ENCODE measurements around the gene BCL11B. TPM values are rescaled to one million over a fixed set of nuclear protein-coding genes. Genes with fewer than 3 reads are reported as not detected.

Gene BCL11B
- polyA plus RNA-seq, 4 donors: 0.45 to 5.1 (median 1.5) TPM

GRCh38 chr14:99225436-99226203 is 46.4 kb downstream of the BCL11B start:
- Histone ChIP-seq H3K4me3 (ENCODE audit: low read depth in 1 of 3, low read length in 3 of 3) (no peak overlapping the region), H3K27ac (ENCODE audit: low read depth in 1 of 3, low read length in 2 of 3) (no peak overlapping the region), H3K27me3 (ENCODE audit: control insufficient read depth in 3 of 3, insufficient read depth in 3 of 3, low read length in 3 of 3) (no peaks in the 10 kb centered on the region), H3K4me1 (ENCODE audit: control insufficient read depth in 3 of 3, insufficient read depth in 2 of 3, low read depth in 1 of 3, low read length in 2 of 3) (peaks cover 0 to 9% (median 0%) of the 10 kb centered on the region in 3 donors), H3K9me3 (ENCODE audit: control insufficient read depth in 2 of 2, insufficient read depth in 1 of 2, low read depth in 1 of 2, low read length in 1 of 2) (no peaks in the 10 kb centered on the region), H3K36me3 (ENCODE audit: control insufficient read depth in 3 of 3, insufficient read depth in 2 of 3, low read depth in 1 of 3, low read length in 3 of 3) (peaks cover 0 to 44% (median 2%) of the 10 kb centered on the region in 3 donors)
- 67 to 82% (median 80%) methylated on average over 13 of the region's 13 CpGs for WGBS, 3 donors
- DNase-seq (no peak), FAIRE-seq (no peak)

GRCh38 chr14:99224948-99225347 is 47.0 kb downstream of the BCL11B start:
- Histone ChIP-seq H3K36me3 (ENCODE audit: control insufficient read depth in 3 of 3, insufficient read depth in 2 of 3, low read depth in 1 of 3, low read length in 3 of 3) (peaks cover 0 to 42% (median 2%) of the 10 kb centered on the region in 3 donors), H3K9me3 (ENCODE audit: control insufficient read depth in 2 of 2, insufficient read depth in 1 of 2, low read depth in 1 of 2, low read length in 1 of 2) (no peaks in the 10 kb centered on the region), H3K4me1 (ENCODE audit: control insufficient read depth in 3 of 3, insufficient read depth in 2 of 3, low read depth in 1 of 3, low read length in 2 of 3) (peaks cover 0 to 9% (median 0%) of the 10 kb centered on the region in 3 donors), H3K27ac (ENCODE audit: low read depth in 1 of 3, low read length in 2 of 3) (no peak overlapping the region), H3K27me3 (ENCODE audit: control insufficient read depth in 3 of 3, insufficient read depth in 3 of 3, low read length in 3 of 3) (no peaks in the 10 kb centered on the region), H3K4me3 (ENCODE audit: low read depth in 1 of 3, low read length in 3 of 3) (no peak overlapping the region)
- 77 to 85% (median 78%) methylated on average over 3 of the region's 3 CpGs for WGBS, 3 donors
- DNase-seq (no peak), FAIRE-seq (no peak)

- Histone ChIP-seq H3K4me3 (ENCODE audit: low read depth in 1 of 3, low read length in 3 of 3) (no peak overlapping the region), H3K4me1 (ENCODE audit: control insufficient read depth in 3 of 3, insufficient read depth in 2 of 3, low read depth in 1 of 3, low read length in 2 of 3) (peaks cover 0 to 9% (median 0%) of the 10 kb centered on the region in 3 donors), H3K9me3 (ENCODE audit: control insufficient read depth in 2 of 2, insufficient read depth in 1 of 2, low read depth in 1 of 2, low read length in 1 of 2) (no peaks in the 10 kb centered on the region), H3K36me3 (ENCODE audit: control insufficient read depth in 3 of 3, insufficient read depth in 2 of 3, low read depth in 1 of 3, low read length in 3 of 3) (peaks cover 0 to 40% (median 2%) of the 10 kb centered on the region in 3 donors), H3K27ac (ENCODE audit: low read depth in 1 of 3, low read length in 2 of 3) (no peak overlapping the region), H3K27me3 (ENCODE audit: control insufficient read depth in 3 of 3, insufficient read depth in 3 of 3, low read length in 3 of 3) (no peaks in the 10 kb centered on the region)
- 70 to 86% (median 82%) methylated on average over 12 of the region's 12 CpGs for WGBS, 3 donors
- DNase-seq: no peak
- FAIRE-seq: no peak
These were observed 47.7 kb downstream of the BCL11B start for GRCh38 chr14:99224116-99224910.

GRCh38 chr14:99221445-99221844 is 50.6 kb downstream of the BCL11B start:
- FAIRE-seq (no peak), DNase-seq (no peak)
- H3K4me1 ChIP-seq (ENCODE audit: control insufficient read depth in 3 of 3, insufficient read depth in 2 of 3, low read depth in 1 of 3, low read length in 2 of 3): peaks cover 0 to 8% (median 0%) of the 10 kb centered on the region in 3 donors
- no peak overlapping the region for H3K27ac ChIP-seq (ENCODE audit: low read depth in 1 of 3, low read length in 2 of 3)
- H3K27me3 ChIP-seq (ENCODE audit: control insufficient read depth in 3 of 3, insufficient read depth in 3 of 3, low read length in 3 of 3): no peaks in the 10 kb centered on the region
- H3K36me3 ChIP-seq (ENCODE audit: control insufficient read depth in 3 of 3, insufficient read depth in 2 of 3, low read depth in 1 of 3, low read length in 3 of 3): peaks cover 0 to 29% (median 2%) of the 10 kb centered on the region in 3 donors
- H3K9me3 ChIP-seq (ENCODE audit: control insufficient read depth in 2 of 2, insufficient read depth in 1 of 2, low read depth in 1 of 2, low read length in 1 of 2): no peaks in the 10 kb centered on the region
- no peak overlapping the region for H3K4me3 ChIP-seq (ENCODE audit: low read depth in 1 of 3, low read length in 3 of 3)
- 84 to 89% (median 87%) methylated on average over 13 of the region's 13 CpGs for WGBS, 3 donors

GRCh38 chr14:99217066-99217955 is 54.7 kb downstream of the BCL11B start:
- no peak for FAIRE-seq
- Histone ChIP-seq H3K4me1 (ENCODE audit: control insufficient read depth in 3 of 3, insufficient read depth in 2 of 3, low read depth in 1 of 3, low read length in 2 of 3) (peaks cover 0 to 3% (median 0%) of the 10 kb centered on the region in 3 donors), H3K27ac (ENCODE audit: low read depth in 1 of 3, low read length in 2 of 3) (no peak overlapping the region), H3K9me3 (ENCODE audit: control insufficient read depth in 2 of 2, insufficient read depth in 1 of 2, low read depth in 1 of 2, low read length in 1 of 2) (no peaks in the 10 kb centered on the region), H3K27me3 (ENCODE audit: control insufficient read depth in 3 of 3, insufficient read depth in 3 of 3, low read length in 3 of 3) (no peaks in the 10 kb centered on the region), H3K4me3 (ENCODE audit: low read depth in 1 of 3, low read length in 3 of 3) (no peak overlapping the region), H3K36me3 (ENCODE audit: control insufficient read depth in 3 of 3, insufficient read depth in 2 of 3, low read depth in 1 of 3, low read length in 3 of 3) (peaks cover 0 to 19% (median 2%) of the 10 kb centered on the region in 3 donors)
- 83 to 91% (median 83%) methylated on average over 13 of the region's 13 CpGs for WGBS, 3 donors
- no peak for DNase-seq

GRCh38 chr14:99216191-99216590 is 55.8 kb downstream of the BCL11B start:
- FAIRE-seq: no peak
- no peaks in the 10 kb centered on the region for H3K9me3 ChIP-seq (ENCODE audit: control insufficient read depth in 2 of 2, insufficient read depth in 1 of 2, low read depth in 1 of 2, low read length in 1 of 2)
- no peak overlapping the region for H3K27ac ChIP-seq (ENCODE audit: low read depth in 1 of 3, low read length in 2 of 3)
- no peak overlapping the region for H3K4me3 ChIP-seq (ENCODE audit: low read depth in 1 of 3, low read length in 3 of 3)
- no peak for DNase-seq
- peaks cover 0 to 3% (median 0%) of the 10 kb centered on the region in 3 donors for H3K4me1 ChIP-seq (ENCODE audit: control insufficient read depth in 3 of 3, insufficient read depth in 2 of 3, low read depth in 1 of 3, low read length in 2 of 3)
- peaks cover 0 to 20% (median 0%) of the 10 kb centered on the region in 3 donors for H3K36me3 ChIP-seq (ENCODE audit: control insufficient read depth in 3 of 3, insufficient read depth in 2 of 3, low read depth in 1 of 3, low read length in 3 of 3)
- H3K27me3 ChIP-seq (ENCODE audit: control insufficient read depth in 3 of 3, insufficient read depth in 3 of 3, low read length in 3 of 3): no peaks in the 10 kb centered on the region
- WGBS, 3 donors: 74 to 81% (median 80%) methylated on average over 10 of the region's 10 CpGs

GRCh38 chr14:99215277-99215676 is 56.7 kb downstream of the BCL11B start:
- H3K4me3 ChIP-seq (ENCODE audit: low read depth in 1 of 3, low read length in 3 of 3): no peak overlapping the region
- H3K27me3 ChIP-seq (ENCODE audit: control insufficient read depth in 3 of 3, insufficient read depth in 3 of 3, low read length in 3 of 3): no peaks in the 10 kb centered on the region
- H3K36me3 ChIP-seq (ENCODE audit: control insufficient read depth in 3 of 3, insufficient read depth in 2 of 3, low read depth in 1 of 3, low read length in 3 of 3): peaks cover 0 to 24% (median 0%) of the 10 kb centered on the region in 3 donors
- no peaks in the 10 kb centered on the region for H3K9me3 ChIP-seq (ENCODE audit: control insufficient read depth in 2 of 2, insufficient read depth in 1 of 2, low read depth in 1 of 2, low read length in 1 of 2)
- WGBS, 3 donors: 53 to 80% (median 72%) methylated on average over 16 of the region's 16 CpGs
- DNase-seq (no peak), FAIRE-seq (no peak)
- H3K27ac ChIP-seq (ENCODE audit: low read depth in 1 of 3, low read length in 2 of 3): no peak overlapping the region
- peaks cover 0 to 3% (median 0%) of the 10 kb centered on the region in 3 donors for H3K4me1 ChIP-seq (ENCODE audit: control insufficient read depth in 3 of 3, insufficient read depth in 2 of 3, low read depth in 1 of 3, low read length in 2 of 3)

GRCh38 chr14:99214701-99215100 is 57.3 kb downstream of the BCL11B start:
- Histone ChIP-seq H3K27ac (ENCODE audit: low read depth in 1 of 3, low read length in 2 of 3) (no peak overlapping the region), H3K36me3 (ENCODE audit: control insufficient read depth in 3 of 3, insufficient read depth in 2 of 3, low read depth in 1 of 3, low read length in 3 of 3) (peaks cover 0 to 25% (median 0%) of the 10 kb centered on the region in 3 donors), H3K9me3 (ENCODE audit: control insufficient read depth in 2 of 2, insufficient read depth in 1 of 2, low read depth in 1 of 2, low read length in 1 of 2) (no peaks in the 10 kb centered on the region), H3K4me3 (ENCODE audit: low read depth in 1 of 3, low read length in 3 of 3) (no peak overlapping the region), H3K4me1 (ENCODE audit: control insufficient read depth in 3 of 3, insufficient read depth in 2 of 3, low read depth in 1 of 3, low read length in 2 of 3) (peaks cover 0 to 3% (median 0%) of the 10 kb centered on the region in 3 donors), H3K27me3 (ENCODE audit: control insufficient read depth in 3 of 3, insufficient read depth in 3 of 3, low read length in 3 of 3) (no peaks in the 10 kb centered on the region)
- DNase-seq (no peak), FAIRE-seq (no peak)
- 80 to 88% (median 84%) methylated on average over 7 of the region's 7 CpGs for WGBS, 3 donors
